ENCODE data around the gene SPAG9. TPM values are rescaled to one million over a fixed set of nuclear protein-coding genes. Genes with fewer than 3 reads are reported as not detected.

SPAG9 gene
- total and polyA plus RNA-seq, 2 of the 8 experiments (the other 6 are each of a cell fraction or from before 2014, with no cell fraction given): 9.8 to 63.8 TPM

DNA sequence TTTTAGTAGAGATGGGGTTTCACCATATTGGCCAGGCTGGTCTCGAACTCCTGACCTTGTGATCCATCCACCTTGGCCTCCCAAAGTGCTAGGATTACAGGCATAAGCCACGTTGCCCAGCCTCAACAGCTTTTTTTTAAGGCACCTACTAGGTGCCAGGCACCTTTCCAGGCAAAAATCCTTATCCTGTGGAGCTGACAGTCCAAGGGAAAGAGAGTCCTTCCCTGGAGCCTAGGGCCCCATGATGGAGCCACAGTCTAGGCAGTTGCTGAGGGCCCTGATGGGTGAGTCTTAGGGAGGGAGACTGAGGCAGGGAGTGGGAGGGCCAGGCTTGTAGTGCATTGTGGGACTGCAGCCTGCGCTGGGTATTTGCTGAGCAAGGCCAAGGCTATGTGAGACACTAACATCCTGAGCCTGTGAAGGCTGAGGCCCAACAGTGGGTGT is 174.9 kb downstream of the SPAG9 start:
- ChIA-PET CTCF (ENCODE audit: partially characterized antibody) (interaction anchor here (1.4 to 21.7 kb wide), 4 partner anchors 8 to 128 kb away, joined by 4 to 735 read pairs (median 5); partner anchors contain the start of gene TOB1), POLR2A (ENCODE audit: partially characterized antibody) (interaction anchor here (1.0 to 21.0 kb wide), 6 partner anchors 9 to 175 kb away, joined by 3 to 308 read pairs (median 4); partner anchors contain the start of genes SPAG9 and TOB1)
- H3K79me1 ChIP-seq (ENCODE audit: low read depth, low read length): no peaks in the 10 kb centered on the region
- 93% methylated on average over 3 of the region's 3 CpGs; no CpG with 5 or more reads in 1 of the 2 experiments for WGBS, 2 experiments (ENCODE audit: extremely low coverage in 1 of 2, insufficient coverage in 1 of 2, insufficient read length in 1 of 2, insufficient replicate concordance in 2 of 2, low coverage in 1 of 2, low lambda C conversion rate in 2 of 2, missing lambda C conversion rate in 1 of 2)
- FAIRE-seq (no peak), DNase-seq (ENCODE audit: low read depth in 1 of 2, low spot score in 2 of 2) (no peak)
- peak overlapping the region; percentile 11 for H4K91ac ChIP-seq (replicated peaks; ENCODE audit: insufficient read length, low read length)
- H3K4me1 ChIP-seq (replicated peaks in 1 of 4; ENCODE audit: control insufficient read depth in 3 of 4, insufficient read depth in 4 of 4, low read length in 3 of 4): peaks cover 0 to 27% (median 22%) of the 10 kb centered on the region in 4 experiments; a peak in 5 of 7 replicates
- peak overlapping the region; percentile 13; the same call in 1 of the 2 replicates for H2BK12ac ChIP-seq (ENCODE audit: low read depth, low read length)
- H3K27ac ChIP-seq (ENCODE audit: low read depth, low read length): no peak overlapping the region
- H2BK15ac ChIP-seq (ENCODE audit: low read length): peak overlapping the region; percentile 74
- H2AK5ac ChIP-seq (ENCODE audit: low read depth, low read length): no peak overlapping the region
- no peak overlapping the region for H3K18ac ChIP-seq (ENCODE audit: extremely low read depth, low read length)
- H2BK120ac ChIP-seq (replicated peaks; ENCODE audit: low read depth, low read length): no peak overlapping the region
- no peak overlapping the region for H2BK5ac ChIP-seq (ENCODE audit: low read depth, low read length)
- no peak overlapping the region for H4K8ac ChIP-seq (ENCODE audit: extremely low read depth, insufficient read depth, low read length)
- no peak overlapping the region for H2AFZ ChIP-seq (ENCODE audit: low read length)
- H3K9ac ChIP-seq (replicated peaks in 1 of 4; ENCODE audit: extremely low read depth in 1 of 4, low read depth in 3 of 4, low read length in 3 of 4): no peak overlapping the region
- no peaks in the 10 kb centered on the region for H3K36me3 ChIP-seq (ENCODE audit: control insufficient read depth in 2 of 4, insufficient read depth in 4 of 4, low read length in 3 of 4)
- H3K4ac ChIP-seq (replicated peaks; ENCODE audit: insufficient read length, low read depth, low read length): no peak overlapping the region
- H3K14ac ChIP-seq (ENCODE audit: insufficient read length): no peak overlapping the region
- no peak overlapping the region for H3K56ac ChIP-seq (replicated peaks; ENCODE audit: insufficient read length, low read depth, low read length)
- H4K5ac ChIP-seq (ENCODE audit: insufficient read length, low read depth, low read length): no peak overlapping the region
- H3K23ac ChIP-seq (ENCODE audit: insufficient read length): no peak overlapping the region
- no peaks in the 10 kb centered on the region for H4K20me1 ChIP-seq (replicated peaks in 1 of 2; ENCODE audit: control insufficient read depth in 1 of 2, insufficient read depth in 2 of 2, low read length in 2 of 2)
- no peak overlapping the region for H3K4me2 ChIP-seq (ENCODE audit: insufficient read depth in 1 of 2, low read depth in 2 of 2, low read length in 2 of 2)
- H3K27me3 ChIP-seq (replicated peaks in 1 of 4; ENCODE audit: control insufficient read depth in 3 of 4, extremely low read depth in 1 of 4, insufficient read depth in 3 of 4, low read length in 3 of 4): peaks cover 0 to 6% (median 1%) of the 10 kb centered on the region in 4 experiments; a peak in 2 of 7 replicates
- no peak for TF ChIP-seq POLR2AphosphoS5 (IDR thresholded peaks at IDR 0.05; ENCODE audit: low read depth, low read length)
- TF ChIP-seq RXRA (IDR thresholded peaks at IDR 0.05; ENCODE audit: insufficient read depth, low read depth, low read length): no peak
- no peak for TF ChIP-seq RNF2 (IDR thresholded peaks at IDR 0.05; ENCODE audit: borderline replicate concordance, low read depth, low read length, missing control alignments, poor library complexity, severe bottlenecking)
- no peak for TF ChIP-seq SIX5 (IDR thresholded peaks at IDR 0.05; ENCODE audit: low read depth, low read length)
- no peak for TF ChIP-seq CHD1 (IDR thresholded peaks at IDR 0.05; ENCODE audit: low read depth, low read length)
- TF ChIP-seq SRF (IDR thresholded peaks at IDR 0.05; ENCODE audit: low read depth, low read length): no peak
- no peak for TF ChIP-seq NANOG (IDR thresholded peaks at IDR 0.05; ENCODE audit: insufficient read depth, low read depth, low read length, poor library complexity, severe bottlenecking)
- TF ChIP-seq GABPA (IDR thresholded peaks at IDR 0.05; ENCODE audit: borderline replicate concordance, insufficient read depth, low read length): no peak
- no peak for TF ChIP-seq NRF1 (IDR thresholded peaks at IDR 0.05; ENCODE audit: low read depth, low read length)
- no peak for TF ChIP-seq CBX5 (IDR thresholded peaks at IDR 0.05; ENCODE audit: low read depth, low read length)
- H3K9me3 ChIP-seq (ENCODE audit: insufficient read depth in 2 of 2, low read depth in 1 of 2, low read length in 1 of 2): no peaks in the 10 kb centered on the region
- no peak overlapping the region; the same call in 1 of the 2 replicates for H2BK20ac ChIP-seq (ENCODE audit: low read length)
- peaks cover 4% of the 10 kb centered on the region; the same call in 1 of the 2 replicates for H3K23me2 ChIP-seq (ENCODE audit: low read depth, low read length)
- no peaks in the 10 kb centered on the region for H3K79me2 ChIP-seq (ENCODE audit: control insufficient read depth in 1 of 2, insufficient read depth in 2 of 2, low read length in 2 of 2)
- no peak overlapping the region for H3K4me3 ChIP-seq (ENCODE audit: extremely low read depth in 1 of 4, insufficient read depth in 2 of 4, low read depth in 3 of 4, low read length in 4 of 4)

Measured in H1 (cell line).